CD14-positive monocyte (primary cell): ENCODE results near the gene SCYGR3. TPM values are rescaled to one million over a fixed set of nuclear protein-coding genes. Genes with fewer than 3 reads are reported as not detected.

Experiments
- DNase-seq, 3 donors: peaks; one replicate each; pipeline ENCODE4 v3.0.0-alpha.2; 2011 to 2022
- H2AFZ ChIP-seq: 2 replicates; pipeline ENCODE4 v1.6.0; 2012; ENCODE audit warnings: mild to moderate bottlenecking, low read depth, low read length, inconsistent platforms; ENCODE audit not compliant: insufficient read depth, poor library complexity, severe bottlenecking
- H3K27ac ChIP-seq, 2 donors: 1 replicate in 1 of 2; 2 replicates in 1 of 2; pipeline ENCODE4 v1.5.1; 2012 to 2013; ENCODE audit warnings: low read length in 2 of 2, control low read depth in 1 of 2, inconsistent platforms in 1 of 2, low read depth in 1 of 2, mild to moderate bottlenecking in 1 of 2
- H3K27me3 ChIP-seq, 2 donors: one replicate each; pipeline versions ENCODE4 v1.6.0 to v1.6.1; 2011 to 2013; ENCODE audit warnings: low read length in 2 of 2; ENCODE audit not compliant: control insufficient read depth in 2 of 2, insufficient read depth in 2 of 2
- H3K36me3 ChIP-seq, 2 donors: replicated peaks in 1 of 2; 1 replicate in 1 of 2; 2 replicates in 1 of 2; pipeline versions ENCODE4 v1.5.1 to v1.6.1; 2012 to 2013; ENCODE audit warnings: low read length in 2 of 2, control low read depth in 1 of 2, inconsistent platforms in 1 of 2, mild to moderate bottlenecking in 1 of 2; ENCODE audit not compliant: insufficient read depth in 2 of 2, control insufficient read depth in 1 of 2
- H3K4me1 ChIP-seq, 2 donors: 1 replicate in 1 of 2; 2 replicates in 1 of 2; pipeline versions ENCODE4 v1.5.1 to v1.6.1; 2012 to 2013; ENCODE audit warnings: low read length in 2 of 2, control low read depth in 1 of 2, inconsistent platforms in 1 of 2, mild to moderate bottlenecking in 1 of 2, moderate library complexity in 1 of 2; ENCODE audit not compliant: insufficient read depth in 2 of 2, control insufficient read depth in 1 of 2
- H3K4me2 ChIP-seq: replicated peaks from 2 replicates; pipeline ENCODE3; 2012; ENCODE audit warnings: low read length, moderate library complexity, mild to moderate bottlenecking; ENCODE audit not compliant: poor library complexity, severe bottlenecking; ENCODE audit errors: extremely low read depth
- H3K4me3 ChIP-seq, 3 experiments: fragments of 200-600 bp in 1 of 3; sonication (generic) in 1 of 3; replicated peaks in 1 of 3; 1 replicate in 2 of 3; 2 replicates in 1 of 3; pipeline ENCODE4 v1.5.1; 2011 to 2013; ENCODE audit warnings: low read length in 3 of 3, mild to moderate bottlenecking in 3 of 3, control low read depth in 2 of 3, low read depth in 2 of 3, inconsistent platforms in 1 of 3, moderate library complexity in 1 of 3
- H3K79me2 ChIP-seq: 2 replicates; pipeline ENCODE4 v1.6.0; 2012; ENCODE audit warnings: mild to moderate bottlenecking, control low read depth, inconsistent platforms, low read length, moderate library complexity; ENCODE audit not compliant: insufficient read depth
- H3K9ac ChIP-seq: 2 replicates; pipeline ENCODE4 v1.6.0; 2017; ENCODE audit warnings: low read length, mild to moderate bottlenecking; ENCODE audit not compliant: insufficient read depth, poor library complexity, severe bottlenecking
- H3K9me3 ChIP-seq, 2 donors: replicated peaks in 1 of 2; 1 replicate in 1 of 2; 2 replicates in 1 of 2; pipeline versions ENCODE4 v1.5.1 to v1.6.1; 2012 to 2013; ENCODE audit warnings: low read length in 2 of 2, control low read depth in 1 of 2; ENCODE audit not compliant: control insufficient read depth in 1 of 2, insufficient read depth in 1 of 2
- H4K20me1 ChIP-seq: 2 replicates; pipeline ENCODE4 v1.6.0; 2012; ENCODE audit warnings: mild to moderate bottlenecking, low read length, control low read depth, moderate library complexity; ENCODE audit not compliant: insufficient read depth
- H3K27ac Mint-ChIP-seq, 7 donors: one replicate each; pipeline ENCODE4 v1.8.0; 2020; ENCODE audit warnings: mild to moderate bottlenecking in 7 of 7, mixed read lengths in 7 of 7, moderate library complexity in 6 of 7, inconsistent platforms in 2 of 7
- H3K27me3 Mint-ChIP-seq, 3 donors: one replicate each; pipeline ENCODE4 v1.8.0; 2021 to 2022; ENCODE audit warnings: low read depth in 3 of 3, mild to moderate bottlenecking in 3 of 3, mixed read lengths in 3 of 3, moderate library complexity in 3 of 3, inconsistent platforms in 1 of 3
- H3K36me3 Mint-ChIP-seq, 2 donors: one replicate each; pipeline ENCODE4 v1.8.0; 2020; ENCODE audit warnings: mixed read lengths in 2 of 2, inconsistent platforms in 1 of 2, mild to moderate bottlenecking in 1 of 2
- H3K4me1 Mint-ChIP-seq: one replicate; pipeline ENCODE4 v1.8.0; 2020; ENCODE audit warnings: mild to moderate bottlenecking, mixed read lengths
- H3K4me3 Mint-ChIP-seq, 2 donors: one replicate each; pipeline ENCODE4 v1.8.0; 2020; ENCODE audit warnings: mild to moderate bottlenecking in 2 of 2, mixed read lengths in 2 of 2, moderate library complexity in 1 of 2
- H3K9me3 Mint-ChIP-seq, 7 donors: one replicate each; pipeline ENCODE4 v1.8.0; 2020 to 2022; ENCODE audit warnings: mixed read lengths in 7 of 7, mild to moderate bottlenecking in 6 of 7, moderate library complexity in 6 of 7, inconsistent platforms in 2 of 7
- WGBS: methylation state at CpG from one replicate; pipeline ENCODE4 v1.1.5; 2013; ENCODE audit warnings: missing lambda C conversion rate; ENCODE audit not compliant: insufficient coverage; 5-methylcytosine and 5-hydroxymethylcytosine counted together
- intact Hi-C, 2 donors: fragments of 100-400 bp; cut with micrococcal nuclease; formaldehyde crosslinking; loops; one replicate each; pipeline versions ENCODE4 v1.15.0 to v1.15.1; 2023
- polyA plus RNA-seq, 3 donors: library from polyadenylated mRNA; depleted of rRNA in 1 of 3; unstranded in 2 of 3; stranded (reverse) in 1 of 3; fragments of 300-500 nt in 2 of 3; fragments of >200 nt in 1 of 3; fragmentation: Illumina TruSeq in 2 of 3; gene quantifications; 1 replicate in 2 of 3; 2 replicates in 1 of 3; pipeline ENCODE4 v1.2.3, GENCODE V29; 2012 to 2021
- TF ChIP-seq, protein P1 (sequence below): fragments of 200-600 bp; IDR thresholded peaks from one replicate; pipeline ENCODE4 v1.8.0; 2022; ENCODE audit warnings: antibody characterized with exemption, mild to moderate bottlenecking

Gene SCYGR3
- polyA plus RNA-seq, 3 donors, result not detected

DNA sequence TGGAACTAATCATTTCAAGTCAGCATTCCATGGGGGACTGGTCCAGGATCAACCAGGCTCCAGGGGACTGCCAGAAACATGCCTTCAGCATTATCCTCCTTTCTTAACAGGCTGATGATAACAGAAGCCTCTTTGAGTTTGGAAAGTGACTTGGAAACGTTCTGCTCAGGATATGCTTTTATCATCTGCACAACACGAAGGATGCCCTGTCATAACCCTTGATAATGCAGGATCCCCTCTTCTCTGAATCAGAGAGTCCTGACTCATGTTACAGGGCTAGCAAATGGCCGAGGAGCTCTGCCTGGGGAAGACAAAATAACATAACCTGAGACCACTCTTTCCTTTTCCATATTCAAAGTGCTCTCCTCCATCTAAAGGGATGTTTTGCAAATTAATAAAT is 6.7 kb downstream of the SCYGR3 start:
- TF ChIP-seq, protein P1, sequence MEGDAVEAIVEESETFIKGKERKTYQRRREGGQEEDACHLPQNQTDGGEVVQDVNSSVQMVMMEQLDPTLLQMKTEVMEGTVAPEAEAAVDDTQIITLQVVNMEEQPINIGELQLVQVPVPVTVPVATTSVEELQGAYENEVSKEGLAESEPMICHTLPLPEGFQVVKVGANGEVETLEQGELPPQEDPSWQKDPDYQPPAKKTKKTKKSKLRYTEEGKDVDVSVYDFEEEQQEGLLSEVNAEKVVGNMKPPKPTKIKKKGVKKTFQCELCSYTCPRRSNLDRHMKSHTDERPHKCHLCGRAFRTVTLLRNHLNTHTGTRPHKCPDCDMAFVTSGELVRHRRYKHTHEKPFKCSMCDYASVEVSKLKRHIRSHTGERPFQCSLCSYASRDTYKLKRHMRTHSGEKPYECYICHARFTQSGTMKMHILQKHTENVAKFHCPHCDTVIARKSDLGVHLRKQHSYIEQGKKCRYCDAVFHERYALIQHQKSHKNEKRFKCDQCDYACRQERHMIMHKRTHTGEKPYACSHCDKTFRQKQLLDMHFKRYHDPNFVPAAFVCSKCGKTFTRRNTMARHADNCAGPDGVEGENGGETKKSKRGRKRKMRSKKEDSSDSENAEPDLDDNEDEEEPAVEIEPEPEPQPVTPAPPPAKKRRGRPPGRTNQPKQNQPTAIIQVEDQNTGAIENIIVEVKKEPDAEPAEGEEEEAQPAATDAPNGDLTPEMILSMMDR, result no peak
- Mint-ChIP-seq H3K27me3 (peaks cover 28 to 42% (median 41%) of the 10 kb centered on the region in 3 donors), H3K36me3 (no peaks in the 10 kb centered on the region), H3K4me3 (no peak overlapping the region), H3K27ac (peak overlapping the region in 3 of 7 donors; percentile 33 to 80 (median 53)), H3K4me1 (peaks cover 20% of the 10 kb centered on the region), H3K9me3 (peaks cover 0 to 3% (median 0%) of the 10 kb centered on the region in 7 donors)
- Histone ChIP-seq H3K27ac (no peak overlapping the region), H3K4me2 (peak overlapping the region; percentile 55), H3K4me1 (peaks cover 16% of the 10 kb centered on the region in 2 donors), H3K9ac (no peak overlapping the region), H3K27me3 (peaks cover 27 to 30% of the 10 kb centered on the region in 2 donors), H3K36me3 (no peaks in the 10 kb centered on the region), H3K9me3 (no peaks in the 10 kb centered on the region), H3K79me2 (no peaks in the 10 kb centered on the region), H4K20me1 (no peaks in the 10 kb centered on the region), H3K4me3 (peak overlapping the region in 1 of 3 experiments; percentile 43), H2AFZ (no peak overlapping the region)
- DNase-seq, result peak; percentile 7 to 47 (median 14)
- intact Hi-C loops, result no loop called here
- WGBS, result 80% methylated on average over 1 of the region's 3 CpGs

- H3K4me1 Mint-ChIP-seq, result peaks cover 20% of the 10 kb centered on the region
- no peaks in the 10 kb centered on the region for H3K36me3 Mint-ChIP-seq
- Histone ChIP-seq H3K27me3 (peaks cover 21 to 23% of the 10 kb centered on the region in 2 donors), H3K36me3 (no peaks in the 10 kb centered on the region), H3K4me2 (no peak overlapping the region), H2AFZ (no peak overlapping the region), H3K4me1 (peaks cover 16% of the 10 kb centered on the region in 2 donors), H3K27ac (no peak overlapping the region), H3K4me3 (no peak overlapping the region), H4K20me1 (no peaks in the 10 kb centered on the region), H3K9me3 (no peaks in the 10 kb centered on the region), H3K9ac (no peak overlapping the region), H3K79me2 (no peaks in the 10 kb centered on the region)
- H3K27me3 Mint-ChIP-seq, result peaks cover 27 to 43% (median 34%) of the 10 kb centered on the region in 3 donors
- intact Hi-C loops, result no loop called here
- H3K27ac Mint-ChIP-seq, result no peak overlapping the region
- no peak for DNase-seq
- H3K9me3 Mint-ChIP-seq, result peaks cover 0 to 3% (median 0%) of the 10 kb centered on the region in 7 donors
- TF ChIP-seq, protein P1, result no peak
- WGBS, result 100% methylated on average over 1 of the region's 1 CpG
- peak overlapping the region in 1 of 2 donors; percentile 33 for H3K4me3 Mint-ChIP-seq
Measured at GRCh38 chr2:227606476-227606875, 8.2 kb downstream of the SCYGR3 start.
